Stimulated activated CD8-positive, alpha-beta memory T cell treated with anti-CD3 and anti-CD28 coated beads, Interleukin-15, amount 100 ng/mL, for 1 hour (primary cell): ENCODE results near the gene PLEKHM1.

Experiments used
- DNase-seq: peaks from one replicate; pipeline ENCODE4 v3.0.0-alpha.2; 2020; ENCODE audit warnings: low read depth

PLEKHM1 gene

GRCh38 chr17:45427181-45427835, 63.2 kb downstream of the PLEKHM1 start:
- DNase-seq: no peak

- DNase-seq: no peak
Observed at GRCh38 chr17:45426561-45426960, 64.0 kb downstream of the PLEKHM1 start.

GRCh38 chr17:45425984-45426413, 64.5 kb downstream of the PLEKHM1 start:
- no peak for DNase-seq

GRCh38 chr17:45425125-45425983, 65.2 kb downstream of the PLEKHM1 start:
- no peak for DNase-seq

- no peak for DNase-seq
Observed at GRCh38 chr17:45424769-45425124, 65.8 kb downstream of the PLEKHM1 start.

- DNase-seq: no peak
Observed at GRCh38 chr17:45423975-45424335, 66.6 kb downstream of the PLEKHM1 start.

GRCh38 chr17:45423304-45423974, 67.1 kb downstream of the PLEKHM1 start:
- DNase-seq: no peak

- no peak for DNase-seq
Observed at GRCh38 chr17:45414990-45415881, 75.3 kb downstream of the PLEKHM1 start.

- no peak for DNase-seq
Observed at GRCh38 chr17:45413498-45413923, 77.0 kb downstream of the PLEKHM1 start.

- DNase-seq: no peak
Observed at GRCh38 chr17:45411348-45412105, 79.0 kb downstream of the PLEKHM1 start.

GRCh38 chr17:45410144-45411091, 80.1 kb downstream of the PLEKHM1 start:
- DNase-seq: no peak

GRCh38 chr17:45409659-45410076, 80.9 kb downstream of the PLEKHM1 start:
- no peak for DNase-seq

- DNase-seq: no peak
Observed at GRCh38 chr17:45408611-45409421, 81.7 kb downstream of the PLEKHM1 start.

GRCh38 chr17:45406107-45406506, 84.4 kb downstream of the PLEKHM1 start:
- no peak for DNase-seq

- no peak for DNase-seq
Observed at GRCh38 chr17:45405250-45406086, 85.1 kb downstream of the PLEKHM1 start.

- no peak for DNase-seq
Observed at GRCh38 chr17:45404870-45405249, 85.7 kb downstream of the PLEKHM1 start.

- no peak for DNase-seq
Observed at GRCh38 chr17:45403906-45404490, 86.5 kb downstream of the PLEKHM1 start.

- DNase-seq: no peak
Observed at GRCh38 chr17:45402916-45403315, 87.6 kb downstream of the PLEKHM1 start.
